ENCODE measurements around the gene TM6SF1.
A peak's percentile ranks its signal among the peaks of the same experiment; 100 is the strongest.

TM6SF1 gene

DNA sequence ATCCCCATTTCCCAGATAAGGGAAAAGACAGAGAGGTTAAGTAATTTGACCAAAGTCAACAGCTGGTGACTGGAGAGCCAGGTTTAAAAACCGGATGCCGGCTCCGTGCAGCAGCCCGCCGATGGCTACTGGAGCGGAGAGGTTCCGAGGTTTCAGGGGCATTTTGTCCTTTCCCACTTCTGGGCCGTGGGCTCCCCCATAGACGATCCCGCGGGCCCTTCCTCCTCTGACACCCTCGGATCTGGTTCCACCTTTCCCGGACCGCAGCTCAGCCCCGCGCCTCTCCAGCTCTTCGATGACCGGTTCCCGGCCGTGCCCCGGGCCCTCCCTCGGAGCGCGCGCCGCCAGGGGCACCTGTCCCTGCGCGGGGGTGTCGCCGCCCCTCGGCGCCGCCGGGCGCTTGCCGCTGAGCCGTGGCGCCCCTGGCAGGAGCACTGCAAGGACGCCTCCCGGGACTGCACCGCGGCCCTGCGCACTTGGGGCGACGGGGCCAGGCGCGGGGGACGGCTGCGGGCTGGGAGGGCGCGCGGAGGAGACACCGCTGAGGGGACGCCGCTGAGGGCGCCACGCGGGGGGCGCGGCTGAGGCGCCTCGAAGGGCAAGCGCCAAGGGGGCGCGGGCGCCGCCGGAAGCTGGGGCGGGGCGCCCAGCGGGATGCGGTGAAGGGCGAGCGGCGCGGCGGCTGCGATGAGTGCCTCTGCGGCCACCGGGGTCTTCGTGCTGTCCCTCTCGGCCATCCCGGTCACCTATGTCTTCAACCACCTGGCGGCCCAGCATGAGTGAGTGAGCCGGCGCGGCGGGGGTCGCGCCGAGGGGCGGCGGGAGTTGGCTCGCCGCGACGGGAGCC is at the start of gene TM6SF1:
TM6SF1 (plus strand) TSS at position 652 of the 847 bp plus-strand sequence; CDS start at position 688, 36 bp downstream.
- TF ChIP-seq, protein P1, sequence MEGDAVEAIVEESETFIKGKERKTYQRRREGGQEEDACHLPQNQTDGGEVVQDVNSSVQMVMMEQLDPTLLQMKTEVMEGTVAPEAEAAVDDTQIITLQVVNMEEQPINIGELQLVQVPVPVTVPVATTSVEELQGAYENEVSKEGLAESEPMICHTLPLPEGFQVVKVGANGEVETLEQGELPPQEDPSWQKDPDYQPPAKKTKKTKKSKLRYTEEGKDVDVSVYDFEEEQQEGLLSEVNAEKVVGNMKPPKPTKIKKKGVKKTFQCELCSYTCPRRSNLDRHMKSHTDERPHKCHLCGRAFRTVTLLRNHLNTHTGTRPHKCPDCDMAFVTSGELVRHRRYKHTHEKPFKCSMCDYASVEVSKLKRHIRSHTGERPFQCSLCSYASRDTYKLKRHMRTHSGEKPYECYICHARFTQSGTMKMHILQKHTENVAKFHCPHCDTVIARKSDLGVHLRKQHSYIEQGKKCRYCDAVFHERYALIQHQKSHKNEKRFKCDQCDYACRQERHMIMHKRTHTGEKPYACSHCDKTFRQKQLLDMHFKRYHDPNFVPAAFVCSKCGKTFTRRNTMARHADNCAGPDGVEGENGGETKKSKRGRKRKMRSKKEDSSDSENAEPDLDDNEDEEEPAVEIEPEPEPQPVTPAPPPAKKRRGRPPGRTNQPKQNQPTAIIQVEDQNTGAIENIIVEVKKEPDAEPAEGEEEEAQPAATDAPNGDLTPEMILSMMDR (conservative IDR thresholded peaks at IDR 0.05; ENCODE audit: control insufficient read depth, insufficient read depth, low read depth, low read length) = no peak
- no peak for DNase-seq (ENCODE audit: low read depth)

DNA sequence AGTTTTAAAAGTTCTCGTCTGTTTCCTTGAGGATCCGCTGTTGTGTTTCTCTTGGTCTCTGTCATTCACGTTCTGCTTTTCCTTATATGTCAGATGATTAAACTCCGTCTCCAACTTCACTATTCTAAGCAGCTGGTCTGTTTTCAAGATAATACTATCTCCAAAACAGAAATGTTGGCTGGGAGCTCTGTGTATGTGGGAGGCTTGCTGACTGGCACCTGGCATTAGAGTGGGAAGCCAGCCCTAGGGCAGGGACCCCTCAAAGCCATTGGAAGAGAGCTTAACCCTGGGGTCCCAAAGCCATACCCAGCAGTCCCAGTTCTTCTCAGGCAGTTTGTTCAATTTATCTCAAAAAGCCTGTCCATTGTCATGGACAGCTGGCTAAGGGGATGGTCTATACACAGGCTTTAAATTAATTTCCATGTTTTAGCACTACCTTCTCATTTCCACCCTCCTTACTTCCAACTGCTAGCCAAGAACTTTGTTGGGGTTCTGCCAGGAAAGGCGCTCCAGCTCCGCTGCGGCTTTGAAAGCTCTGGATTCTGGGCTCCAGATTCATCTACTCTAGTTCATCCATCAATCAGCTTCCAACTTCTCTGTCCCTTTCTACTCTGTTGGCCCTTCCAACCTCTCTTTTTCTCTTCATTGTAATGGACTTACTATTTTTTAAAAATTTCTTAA is 49.6 kb upstream of the TM6SF1 start:
- peak; percentile 33 for DNase-seq (ENCODE audit: low read depth)
- H3K4me3 ChIP-seq (ENCODE audit: control insufficient read depth, low read depth, low read length) = no peak overlapping the region
- TF ChIP-seq, protein P1 (conservative IDR thresholded peaks at IDR 0.05; ENCODE audit: control insufficient read depth, insufficient read depth, low read depth, low read length) = no peak

More for the DNA sequence above, at the start of gene TM6SF1:
- H3K4me3 ChIP-seq (ENCODE audit: control insufficient read depth, low read depth, low read length) = peak within 1 kb of the TSS; percentile 12

DNA sequence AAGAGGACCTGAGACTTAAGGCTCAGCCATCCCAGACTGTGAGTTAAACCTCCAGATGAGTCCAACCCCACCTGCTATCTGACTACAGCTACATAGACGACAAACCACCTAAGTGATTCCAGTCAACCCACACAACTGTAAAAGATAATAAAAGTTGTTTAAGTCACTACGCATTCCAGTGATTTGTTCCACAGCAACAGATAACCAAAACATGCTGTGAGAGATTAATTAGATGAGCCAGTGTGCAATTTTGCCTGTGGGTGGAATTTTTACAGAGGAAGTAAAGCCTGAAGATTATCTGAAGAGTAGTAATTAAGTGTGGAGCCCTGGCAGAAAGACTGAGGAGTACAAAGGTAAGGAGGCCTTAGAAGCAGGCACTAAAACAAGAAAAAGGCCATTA is 45.8 kb upstream of the TM6SF1 start:
- TF ChIP-seq, protein P1 (conservative IDR thresholded peaks at IDR 0.05; ENCODE audit: control insufficient read depth, insufficient read depth, low read depth, low read length) = no peak
- no peak overlapping the region for H3K4me3 ChIP-seq (ENCODE audit: control insufficient read depth, low read depth, low read length)
- no peak for DNase-seq (ENCODE audit: low read depth)

DNA sequence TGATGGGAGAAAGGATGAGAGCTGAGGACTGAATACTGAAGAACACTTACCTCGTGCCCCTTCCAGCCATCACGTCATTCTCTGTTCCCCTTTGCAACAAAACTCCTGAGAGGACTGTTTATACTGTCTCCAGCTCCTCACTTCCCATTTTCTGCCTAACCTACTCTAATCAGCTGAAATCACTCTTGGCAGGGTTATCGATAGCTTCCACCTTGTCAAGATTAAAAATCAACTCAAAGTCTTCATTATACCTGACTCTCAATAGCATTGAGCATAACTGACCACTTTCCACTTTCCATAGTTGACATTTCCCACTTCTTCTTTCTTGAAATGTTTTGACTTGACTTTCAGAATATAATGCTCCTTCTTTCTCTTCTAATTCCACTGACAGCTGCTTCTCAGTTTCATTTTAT is 44.7 kb upstream of the TM6SF1 start:
- TF ChIP-seq, protein P1 (conservative IDR thresholded peaks at IDR 0.05; ENCODE audit: control insufficient read depth, insufficient read depth, low read depth, low read length) = no peak
- H3K4me3 ChIP-seq (ENCODE audit: control insufficient read depth, low read depth, low read length) = no peak overlapping the region
- no peak for DNase-seq (ENCODE audit: low read depth)

DNA sequence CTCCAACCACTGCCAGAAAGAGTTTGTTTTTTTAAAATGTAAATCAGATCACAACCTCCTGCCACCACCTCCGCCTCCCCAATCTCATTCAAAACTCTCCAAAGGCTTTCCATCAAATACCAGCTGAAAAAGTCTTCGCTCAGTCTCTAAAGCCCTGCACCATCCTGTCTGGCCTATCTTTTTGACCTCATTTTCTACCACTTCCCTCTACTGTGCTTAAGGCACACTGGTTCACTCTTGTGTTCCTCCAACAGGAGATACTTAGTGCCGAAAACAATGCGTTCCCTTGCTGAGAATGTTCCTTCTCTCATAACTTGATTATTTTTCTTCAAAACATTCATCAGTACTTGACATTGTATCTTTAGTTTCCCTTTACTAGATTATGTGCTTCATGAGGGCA is 43.9 kb upstream of the TM6SF1 start:
- no peak for DNase-seq (ENCODE audit: low read depth)
- TF ChIP-seq, protein P1 (conservative IDR thresholded peaks at IDR 0.05; ENCODE audit: control insufficient read depth, insufficient read depth, low read depth, low read length) = no peak
- H3K4me3 ChIP-seq (ENCODE audit: control insufficient read depth, low read depth, low read length) = no peak overlapping the region

DNA sequence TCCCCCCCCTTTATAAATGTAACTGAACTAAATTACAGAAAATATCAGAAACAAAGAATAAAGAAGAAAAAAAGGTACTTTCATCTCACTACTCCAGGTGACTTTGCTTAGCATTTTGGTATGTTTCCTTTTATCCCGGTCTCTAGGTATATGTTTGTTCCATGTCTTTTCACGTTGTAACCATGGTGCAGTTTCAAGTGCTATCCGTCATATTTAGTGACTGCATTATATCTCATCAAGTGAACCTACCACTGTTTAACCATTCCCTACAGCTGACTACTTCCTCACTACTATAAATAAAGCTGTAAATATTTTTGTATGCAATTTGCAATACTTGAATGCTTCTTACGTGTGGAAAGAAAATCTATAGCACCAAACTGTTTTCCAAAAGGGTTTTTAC is 42.6 kb upstream of the TM6SF1 start:
- peak overlapping the region; percentile 78 for H3K4me3 ChIP-seq (ENCODE audit: control insufficient read depth, low read depth, low read length)
- TF ChIP-seq, protein P1 (conservative IDR thresholded peaks at IDR 0.05; ENCODE audit: control insufficient read depth, insufficient read depth, low read depth, low read length) = no peak
- peak; percentile 38 for DNase-seq (ENCODE audit: low read depth)

Data from fibroblast of mammary gland (primary cell).